Stimulated activated CD8-positive, alpha-beta memory T cell treated with anti-CD3 and anti-CD28 coated beads, Interleukin-4, amount 100 ng/mL, for 24 hours (primary cell): Measurements from ENCODE around the gene TMEM198.

Experiments
- DNase-seq: peaks from one replicate; pipeline ENCODE4 v3.0.0-alpha.2; 2020; ENCODE audit warnings: low read depth

The TMEM198 gene

GRCh38 chr2:219562049-219563020 lies 18.5 kb downstream of the TMEM198 start:
- no peak for DNase-seq

DNA sequence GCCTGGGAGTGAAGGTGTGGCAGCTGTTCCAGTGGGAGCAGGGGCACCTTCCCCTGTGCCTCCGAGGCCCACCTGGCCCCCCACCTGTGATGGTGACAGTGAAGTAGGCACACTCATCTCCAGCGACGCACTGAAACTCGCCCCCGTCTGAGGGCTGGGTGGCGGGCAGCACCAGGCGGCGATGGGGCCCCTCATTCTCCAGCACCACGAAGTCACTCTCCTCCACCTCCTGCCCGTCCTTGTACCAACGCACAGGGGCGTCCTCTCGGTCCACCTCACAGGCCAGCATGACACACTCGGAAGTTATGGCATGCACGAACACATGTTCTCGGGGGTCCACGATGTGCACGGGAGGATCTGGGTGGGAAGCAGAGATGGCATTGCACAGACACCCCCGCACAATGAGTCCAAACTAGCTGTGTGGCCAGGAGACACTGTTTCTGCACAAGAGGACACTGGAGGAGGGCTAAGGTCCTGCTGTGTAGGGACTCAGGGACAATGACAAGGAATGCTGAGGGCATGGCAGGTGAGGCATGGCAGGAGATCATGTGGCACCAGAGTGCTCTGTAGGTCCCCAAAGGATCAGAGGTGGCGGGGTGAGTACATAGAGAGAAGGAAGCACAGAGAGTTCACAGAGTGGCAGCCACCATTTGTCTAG lies 19.6 kb downstream of the TMEM198 start:
- no peak for DNase-seq

GRCh38 chr2:219565130-219566080 lies 21.6 kb downstream of the TMEM198 start:
- DNase-seq, result no peak

DNA sequence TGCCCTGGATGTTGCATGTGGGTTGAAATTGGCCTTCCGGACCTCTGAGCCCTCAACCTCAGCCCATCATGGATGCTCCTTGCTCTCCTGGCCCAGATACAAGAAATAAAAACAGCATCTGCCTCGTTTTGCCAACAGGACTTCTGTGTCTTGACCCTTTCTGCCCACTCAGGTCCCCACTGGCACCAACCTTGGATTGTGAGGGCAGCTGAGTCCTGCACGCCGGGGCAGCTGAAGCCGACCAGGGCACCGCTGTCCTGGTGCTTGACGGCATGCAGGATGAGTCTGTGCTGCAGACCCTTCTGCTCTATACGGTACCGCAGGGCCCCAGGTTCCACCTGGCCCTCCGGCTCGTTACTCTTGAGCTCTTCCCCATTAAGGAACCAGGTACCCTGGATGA lies 22.8 kb downstream of the TMEM198 start:
- no peak for DNase-seq

- no peak for DNase-seq
These were observed 23.3 kb downstream of the TMEM198 start for GRCh38 chr2:219567131-219567530.

DNA sequence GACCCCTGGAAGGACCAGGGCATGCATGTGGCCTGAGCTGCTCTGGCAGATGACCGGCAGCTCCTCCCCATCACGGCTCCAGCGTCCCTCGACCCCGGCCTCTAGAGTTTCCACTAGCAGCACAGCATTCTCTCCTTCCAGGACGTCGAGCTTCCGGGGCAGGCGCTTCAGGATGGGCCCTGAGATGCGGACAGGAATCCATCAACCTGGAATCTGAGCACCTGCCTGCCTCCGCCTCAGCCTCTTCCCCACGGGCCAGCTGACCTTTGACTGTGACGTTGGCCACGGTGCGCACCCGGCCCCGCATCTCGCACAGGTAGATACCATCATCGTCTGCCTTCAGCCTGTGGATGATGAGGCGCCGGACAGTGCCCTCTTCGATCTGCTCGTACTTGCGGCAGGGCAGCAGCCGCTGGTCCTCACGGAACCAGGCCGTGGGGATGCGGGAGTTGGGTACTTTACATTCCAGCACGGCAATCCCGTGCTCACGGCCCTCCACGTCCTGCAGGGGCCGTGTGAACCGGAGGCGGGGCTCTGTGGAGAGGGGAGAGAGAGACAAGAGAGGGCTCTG lies 24.0 kb downstream of the TMEM198 start:
- DNase-seq, result no peak

DNA sequence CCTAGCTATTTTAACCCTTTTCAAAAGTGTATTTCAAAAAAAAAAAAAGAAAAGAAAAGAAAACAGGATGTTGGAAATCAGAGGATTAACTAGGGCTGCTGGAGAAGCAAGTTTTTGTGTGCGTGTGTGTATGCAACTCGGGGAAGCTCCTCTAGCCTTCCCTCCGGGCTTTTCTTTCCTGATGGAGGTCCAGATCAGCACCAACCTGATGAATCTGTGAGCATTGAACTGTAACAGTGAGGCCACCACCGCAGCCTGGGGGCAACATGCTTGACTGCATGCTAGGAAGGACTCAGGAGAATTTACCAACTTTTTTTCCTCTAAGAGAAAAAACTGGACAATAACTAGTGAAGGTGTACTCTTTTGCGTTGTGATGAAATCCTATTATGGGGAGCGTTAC lies 25.2 kb downstream of the TMEM198 start:
- no peak for DNase-seq

- no peak for DNase-seq
These were observed 25.8 kb downstream of the TMEM198 start for GRCh38 chr2:219569635-219570034.

DNA sequence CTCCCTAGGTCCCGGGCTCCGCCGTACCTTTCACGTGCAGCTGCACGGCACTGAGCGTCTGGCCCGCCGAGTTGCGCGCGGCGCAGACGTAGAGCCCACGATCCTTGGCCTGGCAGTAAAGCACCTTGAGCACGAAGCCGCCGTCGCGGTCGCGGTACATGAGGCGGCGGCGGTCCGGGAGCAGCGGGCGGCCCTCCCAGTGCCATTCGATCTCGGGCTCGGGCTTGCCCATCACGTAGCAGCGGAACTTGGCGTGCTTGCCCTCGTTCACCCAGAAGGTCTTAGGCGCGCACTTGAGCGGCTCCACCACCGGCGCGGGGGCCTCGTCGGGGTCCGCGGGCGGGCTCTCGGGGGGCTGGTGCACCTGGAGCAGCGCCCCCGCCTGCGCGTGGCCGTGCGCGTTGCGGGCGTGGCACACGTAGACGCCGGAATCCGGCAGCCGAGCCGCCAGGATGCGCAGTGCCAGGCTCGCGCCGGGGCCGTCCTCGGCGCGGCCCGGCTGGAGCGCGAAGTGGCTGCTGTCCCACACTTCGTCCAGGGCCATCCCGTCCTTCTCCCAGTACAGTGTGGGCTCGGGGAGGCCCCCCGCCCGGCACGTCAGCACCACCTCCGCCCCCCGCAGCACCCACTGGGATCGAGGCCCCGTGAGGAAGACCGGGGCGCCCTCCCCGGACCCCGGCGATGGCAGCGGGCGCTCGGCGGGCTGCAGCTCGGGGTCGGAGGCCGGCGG lies 26.5 kb downstream of the TMEM198 start:
- DNase-seq, result no peak

- no peak for DNase-seq
These were observed 27.1 kb downstream of the TMEM198 start for GRCh38 chr2:219570924-219571310.

- DNase-seq, result no peak
These were observed 27.7 kb downstream of the TMEM198 start, which contains the start of gene OBSL1 for GRCh38 chr2:219571311-219572236. Gene OBSL1, minus strand, starts transcription at chr2:219571539. Its CDS starts 307 bp downstream, at chr2:219571232.

DNA sequence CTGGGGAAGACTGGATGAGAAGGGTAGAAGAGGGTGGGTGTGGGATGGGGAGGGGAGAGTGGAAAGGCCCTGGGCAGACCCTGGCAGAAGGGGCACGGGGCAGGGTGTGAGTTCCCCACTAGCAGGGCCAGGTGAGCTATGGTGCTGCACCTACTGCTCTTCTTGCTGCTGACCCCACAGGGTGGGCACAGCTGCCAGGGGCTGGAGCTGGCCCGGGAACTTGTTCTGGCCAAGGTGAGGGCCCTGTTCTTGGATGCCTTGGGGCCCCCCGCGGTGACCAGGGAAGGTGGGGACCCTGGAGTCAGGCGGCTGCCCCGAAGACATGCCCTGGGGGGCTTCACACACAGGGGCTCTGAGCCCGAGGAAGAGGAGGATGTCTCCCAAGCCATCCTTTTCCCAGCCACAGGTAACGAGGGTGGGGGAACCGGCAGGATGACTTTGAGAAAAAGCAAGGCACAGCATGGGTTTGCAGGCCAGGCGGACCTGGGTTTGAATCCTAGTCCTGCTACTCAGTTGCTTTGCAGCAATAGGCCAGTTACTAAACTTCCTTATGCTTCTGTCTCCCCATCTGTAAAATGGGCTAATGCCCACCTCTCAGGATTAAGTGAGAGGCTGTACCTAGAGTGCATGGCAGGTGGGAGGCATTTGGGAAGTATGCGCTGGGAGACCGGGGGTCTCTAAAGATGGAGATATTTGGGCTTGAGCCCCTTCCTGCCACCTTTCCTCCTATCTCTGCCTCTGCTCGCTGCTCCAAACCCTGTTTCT lies 28.6 kb downstream of the TMEM198 start, which contains the start of gene INHA:
INHA (plus strand) TSS at position 74 of the 765 bp plus-strand sequence; CDS start at position 139, 65 bp downstream.
- no peak for DNase-seq

- DNase-seq, result no peak
These were observed 29.3 kb downstream of the TMEM198 start for GRCh38 chr2:219573166-219573565.

- no peak for DNase-seq
These were observed 30.9 kb downstream of the TMEM198 start for GRCh38 chr2:219574484-219575311.

DNA sequence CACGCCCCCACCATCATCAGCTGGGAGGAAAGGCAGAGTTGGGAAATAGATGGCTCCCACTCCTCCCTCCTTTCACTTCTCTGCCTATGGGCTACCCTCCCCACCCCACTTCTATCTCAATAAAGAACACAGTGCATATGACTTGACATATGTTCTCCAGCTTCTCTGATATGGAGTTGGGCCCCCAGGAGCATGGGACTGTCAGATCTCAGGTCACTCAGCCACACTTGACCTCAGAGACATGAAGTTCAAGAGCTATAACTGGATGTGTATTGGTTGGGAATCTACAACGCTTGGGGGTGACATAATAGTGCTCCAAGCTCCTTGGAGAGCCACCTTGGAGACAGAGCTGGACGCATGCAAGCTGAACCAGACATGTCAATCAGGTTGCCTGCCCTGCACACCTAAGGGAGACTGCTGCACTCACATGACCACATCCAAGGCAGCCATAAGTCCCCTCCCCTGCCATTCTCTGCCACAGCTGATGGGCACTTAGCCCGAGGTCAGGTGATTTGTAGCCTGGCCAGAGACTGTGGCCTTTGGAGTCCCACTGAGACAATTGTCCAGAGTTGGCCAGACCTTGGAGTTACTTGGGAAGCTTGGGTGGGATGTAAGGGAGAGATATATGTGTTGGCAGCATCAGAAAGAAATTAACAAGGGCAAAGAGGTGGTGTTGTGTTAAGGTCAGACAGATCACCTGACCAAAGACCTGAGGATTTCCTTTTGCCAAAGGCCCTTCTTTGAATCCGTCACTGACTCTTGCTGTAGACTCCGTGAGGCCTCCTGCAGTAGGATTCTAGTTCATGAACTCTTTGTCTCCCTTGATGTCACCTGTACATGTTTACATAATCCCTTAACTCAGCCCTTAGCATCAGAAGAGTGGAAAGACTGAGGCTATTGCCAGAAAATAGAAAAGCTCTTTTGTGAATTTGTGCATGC lies 32.0 kb downstream of the TMEM198 start:
- no peak for DNase-seq

DNA sequence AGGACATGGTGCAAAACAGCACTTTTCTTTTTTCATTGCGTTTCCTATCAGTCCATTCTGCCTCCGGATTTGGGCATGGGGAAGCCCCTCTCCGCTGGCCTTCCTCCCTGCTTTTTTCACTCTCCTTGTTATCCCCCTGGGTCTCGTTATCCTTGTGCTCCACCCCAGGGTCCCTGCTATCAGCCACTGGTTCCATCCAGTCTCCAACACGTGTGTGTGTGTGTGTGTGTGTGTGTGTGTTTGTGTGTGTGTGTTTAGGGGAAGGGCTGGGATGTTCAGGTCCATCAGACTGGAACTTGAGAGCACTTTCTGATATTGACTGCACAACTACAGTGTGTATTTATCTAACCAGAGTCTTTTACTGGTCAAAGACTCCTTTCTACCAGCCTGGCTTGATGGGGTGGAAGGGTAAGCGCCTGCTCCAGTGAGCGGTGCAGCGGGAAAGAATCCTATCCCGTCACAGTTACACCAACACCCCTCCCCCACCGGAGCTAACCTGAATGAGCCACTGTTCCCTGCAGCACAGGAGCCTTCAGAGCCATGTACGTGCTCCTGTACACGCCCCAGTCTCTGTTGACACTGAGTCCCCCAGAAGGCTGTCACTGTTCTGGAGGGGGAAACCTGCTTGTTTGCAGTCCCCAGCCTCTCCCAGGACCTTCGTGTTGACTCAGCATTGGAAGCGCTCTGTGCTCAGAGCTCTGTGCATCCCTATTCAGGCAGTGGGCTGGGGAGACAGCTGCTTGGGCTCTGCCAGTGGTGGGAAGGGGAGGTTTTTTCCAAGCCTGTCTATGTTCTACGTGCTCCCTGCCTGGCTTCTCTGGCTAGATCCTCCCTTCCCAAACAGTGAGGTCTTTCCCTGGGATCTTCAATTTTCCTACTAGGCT lies 32.9 kb downstream of the TMEM198 start:
- DNase-seq, result no peak
